Caki2 (cell line): ENCODE data around the gene PQBP1. TPM values are rescaled to one million over a fixed set of nuclear protein-coding genes. Genes with fewer than 3 reads are reported as not detected.

ENCODE experiments used
- DNase-seq: peaks from one replicate; pipeline ENCODE4 v3.0.0-alpha.2; 2015; ENCODE audit warnings: low read depth
- in situ Hi-C: cut with HindIII; loops from 2 replicates; pipeline ENCODE4 v1.10.0; 2016; ENCODE audit warnings: low sequenced_read_pairs, low pct_unique_long_range_greater_than_20kb, mixed read lengths
- total RNA-seq: library from RNA; depleted of rRNA; stranded (reverse); fragments of >200 nt; shearing (Covaris generic); gene quantifications from 2 replicates; pipeline ENCODE4 v1.2.3, GENCODE V29; 2014; ENCODE audit warnings: low replicate concordance; rRNA removed

Gene PQBP1
- total RNA-seq, 1 experiment from 2014 or later: 86.5 TPM

DNA sequence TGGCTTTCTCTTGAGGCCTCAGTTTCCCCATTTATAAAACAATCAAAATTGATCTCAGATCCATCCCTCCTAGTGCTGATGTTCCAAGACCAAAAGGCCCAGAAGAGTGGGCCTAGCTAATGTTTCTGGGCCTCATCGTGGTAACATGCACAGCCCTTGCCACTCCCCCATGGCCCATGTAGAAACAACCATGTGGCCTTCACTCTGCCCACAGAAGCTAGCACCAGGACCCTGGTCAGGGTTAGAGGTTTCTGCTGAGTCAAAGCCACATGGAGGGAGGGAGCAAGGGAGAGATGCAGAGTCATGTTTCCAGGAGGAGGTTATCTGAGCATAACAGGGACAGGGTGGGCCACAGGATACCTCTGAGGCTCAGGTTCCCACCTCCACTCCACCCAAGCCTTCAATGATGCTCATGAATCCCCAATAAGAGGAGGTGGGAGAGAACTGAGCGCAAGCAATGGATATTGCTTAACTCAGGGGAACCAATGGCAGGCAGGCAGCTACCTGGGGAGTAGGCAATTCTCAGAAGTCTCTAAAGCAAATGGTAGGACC is 42.8 kb downstream of the PQBP1 start:
- no peak for DNase-seq
- in situ Hi-C loops: no loop called here

DNA sequence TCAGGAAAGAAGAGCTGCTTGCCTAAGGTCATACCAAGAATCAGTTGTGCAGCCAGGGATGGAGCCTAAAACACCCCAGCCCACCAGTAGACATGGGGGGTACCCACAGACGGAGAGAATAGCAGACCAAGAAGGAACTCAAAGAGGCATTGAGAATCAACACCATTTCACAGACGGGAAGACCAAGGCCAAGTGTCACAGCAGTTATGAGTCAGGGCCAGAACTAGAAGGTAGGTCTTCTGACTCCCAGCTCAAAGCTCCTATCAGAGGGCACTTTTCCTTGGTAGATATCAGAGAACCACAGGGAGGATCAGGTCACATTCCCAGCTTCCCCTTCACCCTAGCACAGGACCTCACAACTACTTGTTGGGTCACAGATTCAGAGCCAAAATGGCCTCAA is 45.2 kb downstream of the PQBP1 start:
- in situ Hi-C loops: no loop called here

DNA sequence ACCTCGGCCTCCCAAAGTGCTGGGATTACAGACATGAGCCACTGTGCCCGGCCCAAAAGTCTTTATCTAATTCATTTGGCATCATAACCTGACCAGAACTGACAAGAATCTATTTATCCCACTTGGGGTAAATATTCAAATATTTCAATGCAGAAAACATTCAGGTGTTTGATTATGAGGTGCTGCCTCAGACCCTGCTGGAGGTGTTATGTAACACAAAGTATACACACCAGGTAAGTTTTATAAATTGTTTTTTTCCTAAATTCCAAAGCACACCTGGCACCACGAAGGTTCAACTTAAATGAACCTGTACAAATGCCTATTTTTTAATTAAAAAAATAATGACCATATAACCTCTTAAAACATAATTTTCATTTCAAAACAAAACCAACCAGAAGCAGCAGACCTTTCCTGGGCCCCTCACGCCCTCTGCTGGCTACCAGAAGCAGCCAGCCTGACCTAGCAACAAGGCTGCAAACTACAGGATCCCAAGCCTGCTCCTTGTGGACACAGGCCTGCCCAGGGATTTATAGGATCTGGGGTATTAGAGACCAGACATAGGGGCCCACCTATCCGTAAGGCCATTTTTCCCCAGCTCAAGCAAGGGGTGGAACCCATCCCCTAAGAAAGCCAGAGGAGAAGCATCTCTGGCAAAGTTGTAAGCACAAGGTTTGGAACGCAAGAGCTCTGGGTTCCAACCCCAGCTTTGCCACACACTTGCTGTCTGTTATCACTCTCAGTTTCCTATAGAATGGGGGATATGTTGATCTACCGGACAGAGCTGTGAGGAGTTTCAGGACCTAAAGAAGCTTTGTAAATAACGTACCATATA is 48.0 kb downstream of the PQBP1 start:
- in situ Hi-C loops: no loop called here
- DNase-seq: peak; percentile 28

More for the DNA sequence above, 45.2 kb downstream of the PQBP1 start:
- no peak for DNase-seq

DNA sequence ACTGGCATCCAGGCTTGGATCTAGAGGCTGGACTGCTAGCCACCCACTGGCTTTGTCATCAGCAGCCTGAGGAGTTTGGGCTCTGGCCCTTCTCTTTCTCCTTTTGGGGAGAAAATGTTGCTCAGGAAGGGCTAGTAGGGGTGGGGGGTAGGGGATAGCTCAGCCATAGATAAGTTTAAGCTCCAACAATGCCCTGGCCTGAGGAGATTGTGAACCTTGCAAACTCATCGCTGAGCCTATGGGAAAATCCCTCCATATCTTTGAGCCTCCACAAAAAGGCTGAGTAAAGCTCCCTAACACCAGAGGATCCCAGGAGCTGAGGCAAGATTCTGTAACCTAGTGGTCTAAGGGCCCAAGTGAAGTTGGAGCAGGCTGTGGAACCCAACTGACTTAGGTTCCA is 50.9 kb downstream of the PQBP1 start:
- in situ Hi-C loops: no loop called here
- no peak for DNase-seq

Other genes with a start within 250 kb of the PQBP1 start
- gene WAS, start 214.1 kb upstream of the PQBP1 start, total RNA-seq: 2.7 TPM in 1 of 2 replicates, not detected in the other
- 14.9 and 17.4 TPM in 2 replicates for gene SUV39H1, start 201.2 kb upstream of the PQBP1 start, total RNA-seq
- gene GLOD5, start 136.2 kb upstream of the PQBP1 start, total RNA-seq: not detected in 2 replicates
- not detected in 2 replicates for gene GATA1, start 111.3 kb upstream of the PQBP1 start, total RNA-seq
- gene HDAC6, start 95.9 kb upstream of the PQBP1 start, total RNA-seq: 64.4 and 101 TPM in 2 replicates
- gene ERAS, start 71.4 kb upstream of the PQBP1 start, total RNA-seq: not detected in 2 replicates
- 93.6 and 112 TPM in 2 replicates for gene PCSK1N, start 62.3 kb upstream of the PQBP1 start, total RNA-seq
- 94.1 and 114 TPM in 2 replicates for gene TIMM17B, start 162 bp upstream of the PQBP1 start, total RNA-seq
- gene SLC35A2, start 13.7 kb downstream of the PQBP1 start, total RNA-seq: 13.8 and 33.1 TPM in 2 replicates
- 17.8 and 27.2 TPM in 2 replicates for gene PIM2, start 21.1 kb downstream of the PQBP1 start, total RNA-seq
- gene OTUD5, start 59.7 kb downstream of the PQBP1 start, total RNA-seq: 46.2 and 48.7 TPM in 2 replicates
- gene KCND1, start 73.9 kb downstream of the PQBP1 start, total RNA-seq: 0.24 TPM in 1 of 2 replicates, not detected in the other
- 17.2 and 17.8 TPM in 2 replicates for gene GRIPAP1, start 104.3 kb downstream of the PQBP1 start, total RNA-seq
- gene TFE3, start 145.4 kb downstream of the PQBP1 start, total RNA-seq: 42.5 and 74.2 TPM in 2 replicates
- gene CCDC120, start 161.1 kb downstream of the PQBP1 start, total RNA-seq: not detected in 2 replicates
- 1.9 and 4.4 TPM in 2 replicates for gene PRAF2, start 176.1 kb downstream of the PQBP1 start, total RNA-seq
- gene WDR45, start 182.0 kb downstream of the PQBP1 start, total RNA-seq: 22.3 and 34.1 TPM in 2 replicates
- 32.6 and 46.4 TPM in 2 replicates for gene GPKOW, start 225.8 kb downstream of the PQBP1 start, total RNA-seq